PC-3 (cell line): ENCODE data around the gene NPAS2.

Experiments used
- EZH2 ChIP-seq: fragments of 300-600 bp; sonication (generic); IDR thresholded peaks from one replicate; pipeline ENCODE4 v1.6.1; 2017; ENCODE audit warnings: antibody characterized with exemption, mild to moderate bottlenecking, low read length; ENCODE audit not compliant: unreplicated experiment
- TF ChIP-seq, protein P1 (sequence below): fragments of 300-600 bp; sonication (generic); conservative IDR thresholded peaks from 2 replicates; pipeline ENCODE4 v1.5.1; 2017; ENCODE audit warnings: antibody characterized with exemption, low read depth, mild to moderate bottlenecking, low read length

DNA sequence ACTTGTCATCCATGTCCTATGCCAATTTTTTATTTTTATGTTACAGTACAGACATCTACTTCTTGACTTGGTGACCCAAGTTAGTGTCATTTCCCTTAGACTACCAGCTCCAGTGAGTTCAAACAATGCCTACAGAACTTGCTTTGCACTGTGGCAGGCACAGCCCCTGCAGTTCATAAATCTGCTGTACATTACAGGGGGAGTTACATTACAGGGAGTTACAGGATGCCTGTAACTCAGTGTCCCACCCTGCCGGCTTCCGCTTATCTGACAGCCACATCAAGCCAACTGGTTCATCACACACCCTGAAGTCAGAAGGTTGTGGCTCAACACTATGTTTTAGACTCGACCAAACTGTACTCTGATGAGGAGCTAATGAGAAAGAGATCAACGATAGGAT is 7.8 kb upstream of the NPAS2 start:
- TF ChIP-seq, protein P1, sequence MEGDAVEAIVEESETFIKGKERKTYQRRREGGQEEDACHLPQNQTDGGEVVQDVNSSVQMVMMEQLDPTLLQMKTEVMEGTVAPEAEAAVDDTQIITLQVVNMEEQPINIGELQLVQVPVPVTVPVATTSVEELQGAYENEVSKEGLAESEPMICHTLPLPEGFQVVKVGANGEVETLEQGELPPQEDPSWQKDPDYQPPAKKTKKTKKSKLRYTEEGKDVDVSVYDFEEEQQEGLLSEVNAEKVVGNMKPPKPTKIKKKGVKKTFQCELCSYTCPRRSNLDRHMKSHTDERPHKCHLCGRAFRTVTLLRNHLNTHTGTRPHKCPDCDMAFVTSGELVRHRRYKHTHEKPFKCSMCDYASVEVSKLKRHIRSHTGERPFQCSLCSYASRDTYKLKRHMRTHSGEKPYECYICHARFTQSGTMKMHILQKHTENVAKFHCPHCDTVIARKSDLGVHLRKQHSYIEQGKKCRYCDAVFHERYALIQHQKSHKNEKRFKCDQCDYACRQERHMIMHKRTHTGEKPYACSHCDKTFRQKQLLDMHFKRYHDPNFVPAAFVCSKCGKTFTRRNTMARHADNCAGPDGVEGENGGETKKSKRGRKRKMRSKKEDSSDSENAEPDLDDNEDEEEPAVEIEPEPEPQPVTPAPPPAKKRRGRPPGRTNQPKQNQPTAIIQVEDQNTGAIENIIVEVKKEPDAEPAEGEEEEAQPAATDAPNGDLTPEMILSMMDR, result no peak
- no peak for TF ChIP-seq EZH2
